Prostate gland (tissue), 2 donors: ENCODE results near the gene TRIM37.

Experiments used
- POLR2A ChIP-seq: fragments of 450-650 bp; IDR thresholded peaks from one replicate; pipeline ENCODE4 v1.6.1; 2016; ENCODE audit warnings: antibody characterized with exemption, mild to moderate bottlenecking
- TF ChIP-seq, protein P1 (sequence below), 4 experiments: fragments of 200-600 bp in 2 of 4; fragments of 450-650 bp in 2 of 4; sonication (generic) in 2 of 4; IDR thresholded peaks; 1 replicate in 3 of 4; 2 replicates in 1 of 4; pipeline ENCODE4 v1.5.1; 2016 to 2019; ENCODE audit warnings: antibody characterized with exemption in 4 of 4, mild to moderate bottlenecking in 2 of 4, moderate library complexity in 2 of 4

DNA sequence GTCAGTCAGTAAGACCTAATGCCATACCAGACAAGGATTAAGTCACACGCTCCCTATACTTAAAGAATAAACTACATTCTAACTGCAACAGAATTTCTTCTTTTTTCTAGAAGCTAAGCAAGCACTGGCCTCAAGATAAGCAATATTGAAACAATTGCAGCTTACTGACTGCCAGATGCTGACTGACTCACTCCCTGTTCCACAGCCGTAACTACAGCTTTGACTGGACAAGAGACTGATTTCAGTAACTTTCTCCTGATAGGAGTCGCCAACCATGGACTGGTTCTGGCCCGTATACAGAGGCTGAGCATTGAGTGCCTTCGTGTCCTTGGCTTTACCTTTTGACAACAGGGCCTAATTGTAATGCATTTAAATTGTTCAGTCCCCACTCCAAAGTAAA lies 67.9 kb downstream of the TRIM37 start:
- TF ChIP-seq, protein P1, sequence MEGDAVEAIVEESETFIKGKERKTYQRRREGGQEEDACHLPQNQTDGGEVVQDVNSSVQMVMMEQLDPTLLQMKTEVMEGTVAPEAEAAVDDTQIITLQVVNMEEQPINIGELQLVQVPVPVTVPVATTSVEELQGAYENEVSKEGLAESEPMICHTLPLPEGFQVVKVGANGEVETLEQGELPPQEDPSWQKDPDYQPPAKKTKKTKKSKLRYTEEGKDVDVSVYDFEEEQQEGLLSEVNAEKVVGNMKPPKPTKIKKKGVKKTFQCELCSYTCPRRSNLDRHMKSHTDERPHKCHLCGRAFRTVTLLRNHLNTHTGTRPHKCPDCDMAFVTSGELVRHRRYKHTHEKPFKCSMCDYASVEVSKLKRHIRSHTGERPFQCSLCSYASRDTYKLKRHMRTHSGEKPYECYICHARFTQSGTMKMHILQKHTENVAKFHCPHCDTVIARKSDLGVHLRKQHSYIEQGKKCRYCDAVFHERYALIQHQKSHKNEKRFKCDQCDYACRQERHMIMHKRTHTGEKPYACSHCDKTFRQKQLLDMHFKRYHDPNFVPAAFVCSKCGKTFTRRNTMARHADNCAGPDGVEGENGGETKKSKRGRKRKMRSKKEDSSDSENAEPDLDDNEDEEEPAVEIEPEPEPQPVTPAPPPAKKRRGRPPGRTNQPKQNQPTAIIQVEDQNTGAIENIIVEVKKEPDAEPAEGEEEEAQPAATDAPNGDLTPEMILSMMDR (IDR thresholded peaks at IDR 0.05): no peak
- no peak for TF ChIP-seq POLR2A
